Effector memory CD8-positive, alpha-beta T cell (primary cell): ENCODE measurements around the gene ZNF407.
A peak's percentile ranks its signal among the peaks of the same experiment; 100 is the strongest.

Source experiments
- ATAC-seq: fragments of 150-1000 bp; cut with Tn5 transposase; replicated peaks from 2 replicates; pipeline ENCODE4 v1.10.0; 2021; ENCODE audit warnings: mild to moderate bottlenecking, moderate library complexity
- DNase-seq, 3 experiments: peaks; one replicate each; pipeline ENCODE4 v3.0.0; 2021
- H3K27ac Mint-ChIP-seq, 2 donors: one replicate each; pipeline ENCODE4 v1.8.0; 2022; ENCODE audit warnings: mild to moderate bottlenecking in 2 of 2, mixed read lengths in 2 of 2, moderate library complexity in 2 of 2
- H3K27me3 Mint-ChIP-seq, 2 donors: one replicate each; pipeline ENCODE4 v1.8.0; 2022; ENCODE audit warnings: mixed read lengths in 2 of 2
- H3K36me3 Mint-ChIP-seq: one replicate; pipeline ENCODE4 v1.8.0; 2022; ENCODE audit warnings: mild to moderate bottlenecking, moderate library complexity, mixed read lengths; ENCODE audit not compliant: insufficient read depth
- H3K4me1 Mint-ChIP-seq, 2 donors: one replicate each; pipeline ENCODE4 v1.8.0; 2022; ENCODE audit warnings: low read depth in 2 of 2, mixed read lengths in 2 of 2
- H3K4me3 Mint-ChIP-seq, 2 donors: one replicate each; pipeline ENCODE4 v1.8.0; 2022; ENCODE audit warnings: mild to moderate bottlenecking in 2 of 2, mixed read lengths in 2 of 2, moderate library complexity in 2 of 2
- H3K9me3 Mint-ChIP-seq, 2 donors: one replicate each; pipeline ENCODE4 v1.8.0; 2022; ENCODE audit warnings: mixed read lengths in 2 of 2

The ZNF407 gene

DNA sequence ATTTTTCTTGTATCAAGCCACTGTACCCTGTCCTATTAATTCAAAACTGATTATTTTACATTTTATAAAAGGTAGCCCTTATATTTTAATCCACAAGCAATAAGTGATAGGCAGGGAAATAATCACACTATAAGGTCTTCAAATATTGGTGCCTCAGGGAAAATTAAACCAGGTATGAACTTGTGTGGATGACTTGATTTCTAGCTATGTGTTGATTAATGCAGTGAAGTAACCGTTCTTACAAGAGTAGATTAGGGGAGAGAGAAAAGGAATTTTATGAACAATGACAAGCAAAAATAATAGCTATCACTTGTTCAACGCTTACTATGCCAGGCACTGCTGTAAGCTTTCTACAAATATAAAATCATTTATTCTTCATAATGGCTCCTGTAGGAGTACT is 411.6 kb downstream of the ZNF407 start:
- Mint-ChIP-seq H3K27me3 (no peaks in the 10 kb centered on the region), H3K4me3 (no peak overlapping the region), H3K27ac (no peak overlapping the region), H3K4me1 (peaks cover 2 to 7% of the 10 kb centered on the region in 2 donors), H3K36me3 (no peaks in the 10 kb centered on the region), H3K9me3 (no peaks in the 10 kb centered on the region)
- DNase-seq: no peak
- no peak for ATAC-seq

DNA sequence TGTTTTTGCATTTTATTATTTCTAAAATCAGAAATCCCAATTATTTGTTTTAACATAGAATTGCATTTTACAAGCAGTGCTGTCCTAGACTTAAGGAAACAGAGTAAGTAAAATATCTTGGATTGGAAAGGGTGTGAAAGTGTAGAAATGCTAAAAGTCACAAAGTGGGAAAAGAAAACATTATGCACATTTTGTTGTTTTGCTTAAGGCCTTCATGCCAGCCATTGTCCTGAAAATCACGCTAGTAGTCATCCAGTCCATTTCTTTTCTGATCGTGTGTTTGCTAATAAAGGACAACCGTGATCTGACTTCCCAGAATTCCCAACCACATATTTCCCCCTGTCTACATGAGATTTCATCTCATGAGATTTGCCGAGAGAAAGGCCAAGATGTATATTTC is 412.2 kb downstream of the ZNF407 start:
- no peaks in the 10 kb centered on the region for H3K9me3 Mint-ChIP-seq
- no peaks in the 10 kb centered on the region for H3K36me3 Mint-ChIP-seq
- peaks cover 6 to 7% of the 10 kb centered on the region in 2 donors for H3K4me1 Mint-ChIP-seq
- H3K27me3 Mint-ChIP-seq: no peaks in the 10 kb centered on the region
- DNase-seq (no peak), ATAC-seq (no peak)
- H3K27ac Mint-ChIP-seq: no peak overlapping the region
- H3K4me3 Mint-ChIP-seq: no peak overlapping the region

DNA sequence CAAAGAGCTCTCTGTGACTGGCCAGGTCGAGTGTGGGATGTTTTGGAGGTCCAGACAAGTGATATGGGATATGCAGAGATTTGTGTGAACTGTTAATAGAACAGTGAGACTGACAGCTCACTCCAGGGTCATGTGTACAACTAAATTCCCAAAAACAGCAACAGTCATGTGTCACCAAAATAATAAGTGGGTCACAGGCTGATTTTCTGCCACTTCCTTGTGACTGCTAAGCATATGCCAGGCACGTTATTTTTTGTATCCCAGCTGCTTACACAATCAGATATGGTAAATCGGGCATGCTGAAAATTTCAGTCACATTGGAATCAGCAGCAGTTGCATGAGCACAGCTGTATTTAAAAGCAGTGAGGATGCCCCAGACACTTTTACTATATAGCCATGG is 412.6 kb downstream of the ZNF407 start:
- Mint-ChIP-seq H3K27ac (no peak overlapping the region), H3K9me3 (no peaks in the 10 kb centered on the region), H3K36me3 (no peaks in the 10 kb centered on the region), H3K4me1 (peaks cover 7 to 10% of the 10 kb centered on the region in 2 donors), H3K4me3 (no peak overlapping the region), H3K27me3 (no peaks in the 10 kb centered on the region)
- ATAC-seq: no peak
- no peak for DNase-seq

DNA sequence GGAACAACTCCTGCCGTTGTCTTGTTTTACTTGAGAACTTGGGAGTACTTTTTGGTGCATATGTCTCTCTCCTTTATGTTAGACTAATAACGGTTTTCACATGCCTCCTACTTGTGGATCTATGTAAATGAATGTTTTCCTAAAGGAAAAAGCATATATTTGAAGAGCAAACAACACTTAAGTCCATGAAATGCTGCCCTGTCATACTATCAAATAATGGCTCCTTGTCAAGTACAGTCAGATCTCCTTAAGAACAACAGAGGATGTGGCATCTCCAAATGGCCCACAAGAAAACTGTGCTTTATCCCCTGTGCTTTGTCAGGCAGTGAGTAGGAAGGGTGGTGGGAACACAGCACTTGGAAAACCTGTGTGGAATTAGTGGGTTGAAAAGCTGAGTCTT is 413.0 kb downstream of the ZNF407 start:
- no peak for ATAC-seq
- peaks cover 7 to 11% of the 10 kb centered on the region in 2 donors for H3K4me1 Mint-ChIP-seq
- H3K4me3 Mint-ChIP-seq: no peak overlapping the region
- H3K27ac Mint-ChIP-seq: no peak overlapping the region
- DNase-seq: no peak
- H3K36me3 Mint-ChIP-seq: no peaks in the 10 kb centered on the region
- H3K9me3 Mint-ChIP-seq: no peaks in the 10 kb centered on the region
- H3K27me3 Mint-ChIP-seq: no peaks in the 10 kb centered on the region

GRCh38 chr18:75016025-75016717 is 418.5 kb downstream of the ZNF407 start:
- ATAC-seq: no peak
- Mint-ChIP-seq H3K27ac (no peak overlapping the region), H3K4me3 (no peak overlapping the region)

DNA sequence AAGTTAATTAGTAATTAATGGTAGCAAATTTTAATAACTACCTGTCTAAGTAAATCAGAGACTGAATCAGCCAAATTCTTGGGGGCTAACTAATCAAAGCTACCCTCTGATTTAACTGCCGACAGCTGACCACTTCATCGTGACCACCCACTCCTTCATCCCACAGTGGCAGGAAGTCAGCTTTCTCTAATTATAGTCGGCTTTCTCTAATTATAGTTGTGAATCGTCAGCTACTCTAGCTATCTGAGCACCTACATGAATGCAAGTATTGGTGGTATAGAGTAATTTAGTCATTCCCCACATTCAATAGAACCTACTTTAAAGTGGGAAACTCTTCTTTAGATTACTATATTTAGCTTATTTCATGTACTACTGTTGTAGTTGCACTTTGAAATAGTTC is 425.8 kb downstream of the ZNF407 start:
- DNase-seq (no peak), ATAC-seq (no peak)
- no peak overlapping the region for H3K27ac Mint-ChIP-seq
- no peak overlapping the region for H3K4me3 Mint-ChIP-seq
- no peaks in the 10 kb centered on the region for H3K27me3 Mint-ChIP-seq
- H3K36me3 Mint-ChIP-seq: peaks cover 3% of the 10 kb centered on the region
- peaks cover 13 to 30% of the 10 kb centered on the region in 2 donors for H3K4me1 Mint-ChIP-seq
- H3K9me3 Mint-ChIP-seq: no peaks in the 10 kb centered on the region

More at GRCh38 chr18:75016025-75016717, 418.5 kb downstream of the ZNF407 start:
- peaks cover 7 to 11% of the 10 kb centered on the region in 2 donors for H3K4me1 Mint-ChIP-seq
- H3K27me3 Mint-ChIP-seq: no peaks in the 10 kb centered on the region
- no peaks in the 10 kb centered on the region for H3K9me3 Mint-ChIP-seq
- no peak for DNase-seq
- no peaks in the 10 kb centered on the region for H3K36me3 Mint-ChIP-seq

DNA sequence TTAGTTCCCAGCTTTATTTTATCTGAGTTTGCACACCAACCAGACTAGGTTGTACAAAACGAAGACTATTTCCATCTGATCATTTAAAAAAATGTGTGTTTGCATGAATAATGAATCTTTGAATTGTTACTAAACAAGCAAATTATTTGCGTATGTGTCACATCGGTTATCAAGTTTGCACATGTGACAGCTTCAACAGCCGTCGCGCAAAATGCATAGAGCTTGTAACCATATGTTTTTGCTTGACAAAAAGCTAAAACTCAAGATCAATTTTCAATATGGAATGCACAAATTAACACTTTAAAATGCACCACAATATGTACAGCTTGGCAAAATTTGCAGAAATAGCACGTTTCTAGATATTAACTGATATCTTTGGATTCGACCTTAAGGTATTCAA is 427.2 kb downstream of the ZNF407 start:
- Mint-ChIP-seq H3K27me3 (no peaks in the 10 kb centered on the region), H3K36me3 (peaks cover 3% of the 10 kb centered on the region), H3K4me3 (no peak overlapping the region), H3K9me3 (peaks cover 0 to 2% of the 10 kb centered on the region in 2 donors), H3K27ac (peak overlapping the region in 1 of 2 donors; percentile 77), H3K4me1 (peaks cover 20 to 40% of the 10 kb centered on the region in 2 donors)
- DNase-seq: no peak
- no peak for ATAC-seq

DNA sequence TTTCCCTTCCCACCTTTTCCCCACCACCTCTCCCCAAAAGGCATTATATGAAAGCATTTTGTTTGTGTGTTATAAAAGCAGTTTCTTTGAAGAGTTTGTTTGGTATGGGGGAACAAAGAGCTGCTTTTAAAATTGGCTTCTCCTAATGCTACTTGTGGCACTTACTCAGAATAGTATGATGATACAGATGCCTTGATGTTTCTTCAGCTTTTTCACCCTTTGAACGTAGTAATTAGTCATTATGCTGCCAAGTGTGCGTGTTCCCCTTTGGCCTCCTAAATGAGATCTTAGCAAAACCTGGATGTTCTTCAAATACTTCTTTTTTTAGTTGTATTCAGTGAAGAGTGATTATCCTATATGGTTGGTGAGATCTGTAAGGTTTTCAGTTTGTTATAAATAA is 427.9 kb downstream of the ZNF407 start:
- H3K27ac Mint-ChIP-seq: peak overlapping the region in 1 of 2 donors; percentile 77
- peak overlapping the region; percentile 13 to 67 for H3K4me3 Mint-ChIP-seq
- peaks cover 0 to 2% of the 10 kb centered on the region in 2 donors for H3K9me3 Mint-ChIP-seq
- no peaks in the 10 kb centered on the region for H3K27me3 Mint-ChIP-seq
- H3K36me3 Mint-ChIP-seq: peaks cover 3% of the 10 kb centered on the region
- no peak for DNase-seq
- H3K4me1 Mint-ChIP-seq: peaks cover 20 to 47% of the 10 kb centered on the region in 2 donors
- peak; percentile 31 for ATAC-seq

GRCh38 chr18:75029481-75029880 is 431.8 kb downstream of the ZNF407 start:
- Mint-ChIP-seq H3K4me1 (peaks cover 19 to 40% of the 10 kb centered on the region in 2 donors), H3K36me3 (peaks cover 3% of the 10 kb centered on the region), H3K4me3 (peak overlapping the region; percentile 14 to 32), H3K27ac (peak overlapping the region in 1 of 2 donors; percentile 49), H3K9me3 (peaks cover 0 to 2% of the 10 kb centered on the region in 2 donors), H3K27me3 (no peaks in the 10 kb centered on the region)
- DNase-seq: no peak
- peak; percentile 55 for ATAC-seq

DNA sequence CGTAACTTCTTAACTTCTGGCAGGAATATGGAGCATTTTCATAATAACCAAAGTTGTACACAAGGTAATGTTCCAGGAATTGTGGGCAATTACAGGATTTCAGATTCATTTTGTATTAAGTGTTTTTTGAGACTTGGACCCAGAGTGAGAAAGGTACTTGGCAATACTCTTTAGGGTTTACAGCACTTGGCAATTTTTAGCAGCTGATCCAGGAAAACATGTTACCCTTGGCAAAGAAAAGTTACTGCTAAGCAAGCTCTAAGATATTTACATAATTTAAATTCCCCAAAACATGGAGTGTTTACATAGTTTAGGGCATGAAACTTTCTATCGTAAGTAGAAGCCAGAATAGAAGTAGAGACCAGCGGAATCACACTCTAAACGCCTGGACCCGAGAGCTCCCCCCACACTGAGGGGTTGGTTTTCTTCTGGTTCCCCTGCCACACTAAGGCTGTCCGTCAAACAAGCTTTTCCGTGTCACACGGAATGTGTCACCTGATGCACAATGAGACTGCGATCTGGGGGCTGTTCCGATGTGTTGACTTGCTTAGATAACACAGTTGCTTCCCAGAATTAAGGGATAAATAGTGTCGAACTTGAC is 434.1 kb downstream of the ZNF407 start:
- ATAC-seq (no peak), DNase-seq (no peak)
- Mint-ChIP-seq H3K36me3 (peaks cover 3% of the 10 kb centered on the region), H3K4me1 (peaks cover 13 to 35% of the 10 kb centered on the region in 2 donors), H3K9me3 (peaks cover 0 to 2% of the 10 kb centered on the region in 2 donors), H3K27ac (no peak overlapping the region), H3K27me3 (no peaks in the 10 kb centered on the region), H3K4me3 (no peak overlapping the region)

GRCh38 chr18:75033516-75033915 is 435.8 kb downstream of the ZNF407 start:
- H3K4me3 Mint-ChIP-seq: no peak overlapping the region
- no peak for ATAC-seq

GRCh38 chr18:75034937-75035336 is 437.3 kb downstream of the ZNF407 start:
- no peaks in the 10 kb centered on the region for H3K36me3 Mint-ChIP-seq
- H3K4me1 Mint-ChIP-seq: peaks cover 2 to 15% of the 10 kb centered on the region in 2 donors
- no peak for ATAC-seq
- DNase-seq: no peak
- no peaks in the 10 kb centered on the region for H3K27me3 Mint-ChIP-seq
- H3K27ac Mint-ChIP-seq: no peak overlapping the region
- H3K4me3 Mint-ChIP-seq: no peak overlapping the region
- H3K9me3 Mint-ChIP-seq: no peaks in the 10 kb centered on the region

More at GRCh38 chr18:75033516-75033915, 435.8 kb downstream of the ZNF407 start:
- DNase-seq: no peak
- Mint-ChIP-seq H3K9me3 (peaks cover 0 to 2% of the 10 kb centered on the region in 2 donors), H3K27ac (no peak overlapping the region), H3K4me1 (peaks cover 10 to 26% of the 10 kb centered on the region in 2 donors), H3K36me3 (no peaks in the 10 kb centered on the region), H3K27me3 (no peaks in the 10 kb centered on the region)

GRCh38 chr18:75035928-75036327 is 438.3 kb downstream of the ZNF407 start:
- no peak for ATAC-seq
- H3K36me3 Mint-ChIP-seq: no peaks in the 10 kb centered on the region
- H3K27me3 Mint-ChIP-seq: no peaks in the 10 kb centered on the region
- H3K4me3 Mint-ChIP-seq: no peak overlapping the region
- peaks cover 0 to 6% of the 10 kb centered on the region in 2 donors for H3K4me1 Mint-ChIP-seq
- H3K27ac Mint-ChIP-seq: no peak overlapping the region
- H3K9me3 Mint-ChIP-seq: no peaks in the 10 kb centered on the region
- DNase-seq: no peak
